Mesenchymal stem cell (in vitro differentiated cells and primary cell): ENCODE measurements around the gene HPS4.

ENCODE experiments used
- DNase-seq: peaks from one replicate; pipeline ENCODE4 v3.0.0-alpha.2; 2013
- H2AFZ ChIP-seq: one replicate; pipeline ENCODE4 v1.6.1; 2013; ENCODE audit warnings: low read depth, mild to moderate bottlenecking, control low read depth, inconsistent platforms, low read length, moderate library complexity
- H2AK5ac ChIP-seq: 2 replicates; pipeline ENCODE4 v1.6.1; 2013; ENCODE audit warnings: low read length, moderate library complexity, mild to moderate bottlenecking, inconsistent platforms; ENCODE audit not compliant: severe bottlenecking
- H2BK120ac ChIP-seq: one replicate; pipeline ENCODE4 v1.6.1; 2013; ENCODE audit warnings: low read depth, mild to moderate bottlenecking, inconsistent platforms, low read length, moderate library complexity
- H2BK12ac ChIP-seq, 2 experiments: one replicate each; pipeline ENCODE4 v1.6.1; 2013; ENCODE audit warnings: inconsistent platforms in 2 of 2, low read length in 2 of 2, mild to moderate bottlenecking in 2 of 2, moderate library complexity in 2 of 2, control low read depth in 1 of 2
- H2BK15ac ChIP-seq: one replicate; pipeline ENCODE4 v1.6.1; 2013; ENCODE audit warnings: mild to moderate bottlenecking, low read depth, inconsistent platforms; ENCODE audit not compliant: poor library complexity, severe bottlenecking
- H2BK5ac ChIP-seq: 2 replicates; pipeline ENCODE4 v1.6.1; 2013; ENCODE audit warnings: low read depth, mild to moderate bottlenecking, low read length, control low read depth, inconsistent platforms; ENCODE audit not compliant: poor library complexity, severe bottlenecking
- H3K14ac ChIP-seq, 2 experiments: one replicate each; pipeline ENCODE4 v1.6.1; 2013; ENCODE audit warnings: inconsistent platforms in 2 of 2, low read length in 2 of 2, control low read depth in 1 of 2, mild to moderate bottlenecking in 1 of 2, moderate library complexity in 1 of 2
- H3K18ac ChIP-seq, 2 experiments: one replicate each; pipeline ENCODE4 v1.6.1; 2013; ENCODE audit warnings: inconsistent platforms in 2 of 2, low read length in 2 of 2, control low read depth in 1 of 2, low read depth in 1 of 2, mild to moderate bottlenecking in 1 of 2
- H3K23ac ChIP-seq, 2 experiments: one replicate each; pipeline ENCODE4 v1.6.1; 2013; ENCODE audit warnings: inconsistent platforms in 2 of 2, low read length in 2 of 2, mild to moderate bottlenecking in 2 of 2, moderate library complexity in 2 of 2, control low read depth in 1 of 2
- H3K27ac ChIP-seq: 2 replicates; pipeline ENCODE4 v1.5.1; 2013; ENCODE audit warnings: mild to moderate bottlenecking, moderate library complexity, low read length, control low read depth, inconsistent platforms; ENCODE audit not compliant: poor library complexity, severe bottlenecking
- H3K27me3 ChIP-seq, 2 experiments: 2 replicates each; pipeline versions ENCODE4 v1.6.1 to v1.7.0; 2013; ENCODE audit warnings: low read length in 2 of 2, mild to moderate bottlenecking in 2 of 2, moderate library complexity in 2 of 2, control low read depth in 1 of 2, inconsistent platforms in 1 of 2; ENCODE audit not compliant: control insufficient read depth in 1 of 2, insufficient read depth in 1 of 2
- H3K36me3 ChIP-seq, 2 experiments: 2 replicates each; pipeline versions ENCODE4 v1.6.1 to v1.7.0; 2013; ENCODE audit warnings: low read length in 2 of 2, control low read depth in 1 of 2, inconsistent platforms in 1 of 2, low read depth in 1 of 2, mild to moderate bottlenecking in 1 of 2; ENCODE audit not compliant: insufficient read depth in 2 of 2, control insufficient read depth in 1 of 2
- H3K4ac ChIP-seq, 2 experiments: one replicate each; pipeline ENCODE4 v1.6.1; 2013; ENCODE audit warnings: inconsistent platforms in 2 of 2, low read length in 2 of 2, mild to moderate bottlenecking in 2 of 2, moderate library complexity in 2 of 2, control low read depth in 1 of 2, low read depth in 1 of 2
- H3K4me1 ChIP-seq: 2 replicates; pipeline ENCODE4 v1.6.1; 2013; ENCODE audit warnings: low read depth, low read length, control low read depth; ENCODE audit not compliant: control insufficient read depth, insufficient read depth
- H3K4me2 ChIP-seq: 2 replicates; pipeline ENCODE4 v1.6.1; 2013; ENCODE audit warnings: low read length, mild to moderate bottlenecking, inconsistent platforms; ENCODE audit not compliant: poor library complexity, severe bottlenecking
- H3K4me3 ChIP-seq, 2 experiments: 2 replicates each; pipeline versions ENCODE4 v1.5.1 to v1.7.0; 2013; ENCODE audit warnings: low read length in 2 of 2, mild to moderate bottlenecking in 2 of 2, control low read depth in 1 of 2, low read depth in 1 of 2; ENCODE audit not compliant: insufficient read depth in 1 of 2
- H3K79me1 ChIP-seq: replicated peaks from 2 replicates; pipeline ENCODE4 v1.6.1; 2013; ENCODE audit warnings: mild to moderate bottlenecking, control low read depth, low read length, inconsistent platforms; ENCODE audit not compliant: poor library complexity, severe bottlenecking
- H3K9ac ChIP-seq: 2 replicates; pipeline ENCODE4 v1.7.0; 2013; ENCODE audit warnings: mild to moderate bottlenecking, low read length, moderate library complexity
- H3K9me3 ChIP-seq: 2 replicates; pipeline ENCODE4 v1.7.0; 2013; ENCODE audit warnings: mild to moderate bottlenecking, low read length; ENCODE audit not compliant: control insufficient read depth
- H4K8ac ChIP-seq: one replicate; pipeline ENCODE4 v1.6.1; 2013; ENCODE audit warnings: inconsistent platforms, mild to moderate bottlenecking, low read length, moderate library complexity
- H4K91ac ChIP-seq: one replicate; pipeline ENCODE4 v1.6.1; 2013; ENCODE audit warnings: mild to moderate bottlenecking, low read length, inconsistent platforms
- WGBS: methylation state at CpG from one replicate; pipeline ENCODE4 v1.1.7; 2013; ENCODE audit warnings: mixed read lengths; 5-methylcytosine and 5-hydroxymethylcytosine counted together

HPS4 gene

GRCh38 chr22:26448334-26448733 is 35.2 kb downstream of the HPS4 start:
- no peak overlapping the region for H3K14ac ChIP-seq
- no peaks in the 10 kb centered on the region for H3K4me1 ChIP-seq
- H2BK12ac ChIP-seq = no peak overlapping the region
- no peak for DNase-seq
- peaks cover 36 to 37% of the 10 kb centered on the region in 2 experiments for H3K36me3 ChIP-seq
- no peaks in the 10 kb centered on the region for H3K9me3 ChIP-seq
- peaks cover 0 to 3% of the 10 kb centered on the region in 2 experiments for H3K27me3 ChIP-seq
- no peak overlapping the region for H3K4me2 ChIP-seq
- no peak overlapping the region for H4K91ac ChIP-seq
- H4K8ac ChIP-seq = no peak overlapping the region
- no peak overlapping the region for H3K4me3 ChIP-seq
- H3K9ac ChIP-seq = no peak overlapping the region
- H3K79me1 ChIP-seq = peaks cover 10% of the 10 kb centered on the region
- no peak overlapping the region for H2BK5ac ChIP-seq
- H3K27ac ChIP-seq = no peak overlapping the region
- H2AK5ac ChIP-seq = no peak overlapping the region
- H3K4ac ChIP-seq = no peak overlapping the region
- no peak overlapping the region for H2BK15ac ChIP-seq
- H2AFZ ChIP-seq = no peak overlapping the region
- no peak overlapping the region for H3K18ac ChIP-seq
- no peak overlapping the region for H3K23ac ChIP-seq
- H2BK120ac ChIP-seq = no peak overlapping the region
- WGBS = 95% methylated on average over 5 of the region's 5 CpGs

- no peak overlapping the region for H2AK5ac ChIP-seq
- H3K14ac ChIP-seq = no peak overlapping the region
- no peaks in the 10 kb centered on the region for H3K4me1 ChIP-seq
- peaks cover 14% of the 10 kb centered on the region for H3K79me1 ChIP-seq
- H2BK5ac ChIP-seq = no peak overlapping the region
- no peak overlapping the region for H3K4me3 ChIP-seq
- H2BK12ac ChIP-seq = no peak overlapping the region
- no peak overlapping the region for H4K91ac ChIP-seq
- H2BK15ac ChIP-seq = no peak overlapping the region
- H3K4me2 ChIP-seq = no peak overlapping the region
- H3K36me3 ChIP-seq = peaks cover 31 to 36% of the 10 kb centered on the region in 2 experiments
- no peak overlapping the region for H2AFZ ChIP-seq
- peaks cover 0 to 3% of the 10 kb centered on the region in 2 experiments for H3K27me3 ChIP-seq
- H3K23ac ChIP-seq = no peak overlapping the region
- no peak overlapping the region for H3K18ac ChIP-seq
- WGBS = 82% methylated on average over 15 of the region's 15 CpGs
- no peak overlapping the region for H3K9ac ChIP-seq
- H4K8ac ChIP-seq = no peak overlapping the region
- no peak overlapping the region for H3K27ac ChIP-seq
- no peaks in the 10 kb centered on the region for H3K9me3 ChIP-seq
- no peak overlapping the region for H3K4ac ChIP-seq
- DNase-seq = no peak
- H2BK120ac ChIP-seq = no peak overlapping the region
Measured at GRCh38 chr22:26447584-26448329, 35.8 kb downstream of the HPS4 start.

GRCh38 chr22:26446808-26447515 is 36.6 kb downstream of the HPS4 start:
- Histone ChIP-seq H3K4me2 (no peak overlapping the region), H3K4me1 (no peaks in the 10 kb centered on the region), H3K18ac (no peak overlapping the region), H2BK15ac (no peak overlapping the region), H3K4me3 (no peak overlapping the region), H3K4ac (no peak overlapping the region), H4K91ac (no peak overlapping the region), H2BK5ac (no peak overlapping the region), H3K14ac (no peak overlapping the region), H2AK5ac (no peak overlapping the region), H2AFZ (no peak overlapping the region), H3K79me1 (peaks cover 13% of the 10 kb centered on the region), H3K9ac (no peak overlapping the region), H4K8ac (no peak overlapping the region), H2BK12ac (no peak overlapping the region), H3K9me3 (no peaks in the 10 kb centered on the region), H3K27ac (no peak overlapping the region), H2BK120ac (no peak overlapping the region), H3K36me3 (peaks cover 23 to 30% of the 10 kb centered on the region in 2 experiments), H3K27me3 (peaks cover 0 to 3% of the 10 kb centered on the region in 2 experiments), H3K23ac (no peak overlapping the region)
- DNase-seq = no peak
- 93% methylated on average over 17 of the region's 17 CpGs for WGBS

GRCh38 chr22:26445577-26446275 is 37.9 kb downstream of the HPS4 start:
- no peak overlapping the region for H3K4ac ChIP-seq
- no peak overlapping the region for H4K91ac ChIP-seq
- H2BK15ac ChIP-seq = no peak overlapping the region
- H3K4me2 ChIP-seq = no peak overlapping the region
- no peak overlapping the region for H3K27ac ChIP-seq
- no peak overlapping the region for H4K8ac ChIP-seq
- H2BK120ac ChIP-seq = no peak overlapping the region
- DNase-seq = no peak
- no peak overlapping the region for H2AFZ ChIP-seq
- no peaks in the 10 kb centered on the region for H3K9me3 ChIP-seq
- peaks cover 0 to 3% of the 10 kb centered on the region in 2 experiments for H3K27me3 ChIP-seq
- no peaks in the 10 kb centered on the region for H3K4me1 ChIP-seq
- peaks cover 11 to 21% of the 10 kb centered on the region in 2 experiments for H3K36me3 ChIP-seq
- no peak overlapping the region for H3K14ac ChIP-seq
- H3K4me3 ChIP-seq = no peak overlapping the region
- H2AK5ac ChIP-seq = no peak overlapping the region
- no peak overlapping the region for H3K9ac ChIP-seq
- H2BK5ac ChIP-seq = no peak overlapping the region
- no peak overlapping the region for H3K18ac ChIP-seq
- no peak overlapping the region for H2BK12ac ChIP-seq
- H3K23ac ChIP-seq = no peak overlapping the region
- 71% methylated on average over 15 of the region's 15 CpGs for WGBS
- peaks cover 13% of the 10 kb centered on the region for H3K79me1 ChIP-seq
